ENCODE measurements around the gene NFIA. TPM values are rescaled to one million over a fixed set of nuclear protein-coding genes. Genes with fewer than 3 reads are reported as not detected.

NFIA gene
- total RNA-seq, 1 experiment from 2014 or later, result 0.35 TPM

DNA sequence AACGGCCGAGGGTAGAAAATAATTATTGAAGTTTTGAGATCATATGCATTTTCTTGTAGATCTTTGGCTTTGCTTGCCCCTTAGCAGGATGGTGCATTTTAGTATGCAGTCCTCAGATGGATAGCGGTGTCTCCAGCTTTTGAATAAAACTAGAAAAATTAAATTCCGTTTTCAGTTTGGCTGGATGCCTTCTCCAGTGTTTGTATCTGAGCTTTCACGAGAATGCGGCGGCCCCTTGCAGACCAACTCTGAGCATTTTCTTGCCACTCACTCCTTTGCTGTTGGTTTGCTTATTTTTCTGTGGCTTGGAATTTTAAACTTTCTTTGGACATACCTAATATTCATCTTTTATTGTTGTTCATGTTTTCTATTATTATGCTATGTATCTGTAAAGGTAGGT lies 192.6 kb downstream of the NFIA start:
- no peak overlapping the region for H3K4me3 Mint-ChIP-seq
- H3K36me3 Mint-ChIP-seq (ENCODE audit: insufficient read depth in 1 of 3, low read depth in 3 of 3), result no peaks in the 10 kb centered on the region
- Histone ChIP-seq H3K23me2 (ENCODE audit: insufficient read length, low read depth, low read length, poor library complexity, severe bottlenecking) (no peaks in the 10 kb centered on the region), H3K79me2 (ENCODE audit: insufficient read depth, low read length) (no peaks in the 10 kb centered on the region), H2BK120ac (ENCODE audit: low read depth, low read length, poor library complexity, severe bottlenecking) (no peak overlapping the region), H3K79me1 (ENCODE audit: insufficient read depth, low read depth, low read length, poor library complexity, severe bottlenecking) (no peaks in the 10 kb centered on the region), H3K4ac (ENCODE audit: low read depth, low read length) (no peak overlapping the region), H2BK20ac (ENCODE audit: low read depth, low read length, poor library complexity, severe bottlenecking) (no peak overlapping the region), H3K27me3 (ENCODE audit: insufficient read depth, low read length) (no peaks in the 10 kb centered on the region), H2AFZ (ENCODE audit: low read length) (no peak overlapping the region), H2BK12ac (ENCODE audit: insufficient read length, low read depth, low read length) (no peak overlapping the region), H3T11ph (ENCODE audit: low read length) (no peak overlapping the region), H3K18ac (ENCODE audit: insufficient read length, low read depth, low read length) (no peak overlapping the region), H3K27ac (ENCODE audit: insufficient read length, low read depth, low read length) (no peak overlapping the region), H3K9ac (ENCODE audit: extremely low read depth, insufficient read length, low read length) (no peak overlapping the region), H3K23ac (ENCODE audit: insufficient read length, low read depth, low read length) (no peak overlapping the region), H4K8ac (replicated peaks; ENCODE audit: insufficient read length, low read depth, low read length) (no peak overlapping the region), H3K56ac (ENCODE audit: insufficient read length, low read depth, low read length) (no peak overlapping the region), H4K20me1 (ENCODE audit: control insufficient read depth, insufficient read depth, insufficient read length) (no peaks in the 10 kb centered on the region), H2BK5ac (ENCODE audit: insufficient read length, low read length) (no peak overlapping the region), H3K9me3 (ENCODE audit: control insufficient read depth, low read depth, low read length) (no peaks in the 10 kb centered on the region), H3K4me1 (ENCODE audit: insufficient read depth, low read length) (no peaks in the 10 kb centered on the region), H2AK5ac (ENCODE audit: insufficient read length, low read length) (no peak overlapping the region), H4K91ac (ENCODE audit: insufficient read length, low read depth, low read length) (no peak overlapping the region), H4K5ac (ENCODE audit: insufficient read length, low read depth, low read length) (no peak overlapping the region), H2BK15ac (ENCODE audit: low read depth, low read length) (no peak overlapping the region), H3K4me2 (ENCODE audit: insufficient read depth, insufficient read length, low read length) (no peak overlapping the region), H3K14ac (ENCODE audit: insufficient read depth, low read length) (no peak overlapping the region)
- DNase-seq, result no peak
- H3K27ac Mint-ChIP-seq, result no peak overlapping the region; a peak in 1 of 7 replicates
- H3K9me3 Mint-ChIP-seq, result no peaks in the 10 kb centered on the region
- TF ChIP-seq, protein P1, sequence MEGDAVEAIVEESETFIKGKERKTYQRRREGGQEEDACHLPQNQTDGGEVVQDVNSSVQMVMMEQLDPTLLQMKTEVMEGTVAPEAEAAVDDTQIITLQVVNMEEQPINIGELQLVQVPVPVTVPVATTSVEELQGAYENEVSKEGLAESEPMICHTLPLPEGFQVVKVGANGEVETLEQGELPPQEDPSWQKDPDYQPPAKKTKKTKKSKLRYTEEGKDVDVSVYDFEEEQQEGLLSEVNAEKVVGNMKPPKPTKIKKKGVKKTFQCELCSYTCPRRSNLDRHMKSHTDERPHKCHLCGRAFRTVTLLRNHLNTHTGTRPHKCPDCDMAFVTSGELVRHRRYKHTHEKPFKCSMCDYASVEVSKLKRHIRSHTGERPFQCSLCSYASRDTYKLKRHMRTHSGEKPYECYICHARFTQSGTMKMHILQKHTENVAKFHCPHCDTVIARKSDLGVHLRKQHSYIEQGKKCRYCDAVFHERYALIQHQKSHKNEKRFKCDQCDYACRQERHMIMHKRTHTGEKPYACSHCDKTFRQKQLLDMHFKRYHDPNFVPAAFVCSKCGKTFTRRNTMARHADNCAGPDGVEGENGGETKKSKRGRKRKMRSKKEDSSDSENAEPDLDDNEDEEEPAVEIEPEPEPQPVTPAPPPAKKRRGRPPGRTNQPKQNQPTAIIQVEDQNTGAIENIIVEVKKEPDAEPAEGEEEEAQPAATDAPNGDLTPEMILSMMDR (conservative IDR thresholded peaks at IDR 0.05), result no peak
- H3K4me1 Mint-ChIP-seq, result peaks cover 14 to 27% of the 10 kb centered on the region in 2 experiments
- WGBS (ENCODE audit: extremely low coverage, insufficient read length, low lambda C conversion rate), result no CpG with 5 or more reads among the region's 7 CpGs
- no peaks in the 10 kb centered on the region for H3K27me3 Mint-ChIP-seq (ENCODE audit: low read depth)

Measured in H9 (cell line).